ENCODE measurements around the gene PBRM1. TPM values are rescaled to one million over a fixed set of nuclear protein-coding genes. Genes with fewer than 3 reads are reported as not detected.
A peak's percentile ranks its signal among the peaks of the same experiment; 100 is the strongest.

Gene PBRM1
- total RNA-seq, 1 donor from 2014 or later: 116 TPM

DNA sequence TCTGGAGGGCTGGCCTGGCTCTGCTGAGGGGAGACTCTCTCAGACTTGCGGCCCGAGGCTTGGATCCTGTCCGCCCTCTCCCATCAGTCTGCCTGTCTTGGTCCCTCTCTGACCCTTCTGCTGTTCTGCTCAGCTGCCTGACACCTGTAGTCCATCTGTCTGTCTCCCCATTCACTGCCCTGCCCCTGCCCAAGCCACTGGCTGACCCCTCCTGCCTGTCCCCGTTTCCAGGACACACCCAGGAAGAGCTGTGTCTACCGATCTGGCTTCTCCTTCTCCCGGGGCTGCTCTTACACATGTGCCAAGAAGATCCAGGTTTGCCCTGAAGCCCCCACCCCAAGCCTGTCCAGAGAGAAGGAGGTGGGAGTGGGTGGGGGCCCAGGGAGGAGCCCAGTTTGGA lies 170.5 kb downstream of the PBRM1 start:
- Mint-ChIP-seq H3K27ac (peak overlapping the region; percentile 59), H3K27me3 (ENCODE audit: insufficient read depth, low read depth) (no peaks in the 10 kb centered on the region), H3K36me3 (no peaks in the 10 kb centered on the region)

DNA sequence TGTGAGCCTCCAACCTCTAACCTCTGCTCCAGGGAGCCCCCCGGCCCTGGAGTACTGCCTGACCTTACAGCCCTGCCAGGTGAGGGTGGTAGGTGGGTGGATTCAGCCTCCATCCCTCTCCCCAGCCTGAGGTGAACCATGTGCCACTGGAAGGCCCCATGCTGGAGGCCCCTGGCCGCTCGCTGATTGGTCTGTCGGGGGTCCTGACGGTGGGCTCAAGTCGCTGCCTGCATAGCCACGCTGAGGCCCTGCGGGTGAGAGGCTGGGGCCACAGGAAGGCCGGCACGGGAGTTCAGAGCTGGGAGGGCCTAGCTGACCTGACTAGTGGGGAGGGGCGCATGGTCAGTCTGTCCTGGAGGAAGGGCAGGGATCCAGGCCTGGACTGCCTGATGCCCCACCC lies 171.1 kb downstream of the PBRM1 start:
- Histone ChIP-seq H3K4me2 (no peak overlapping the region), H3K4me3 (no peak overlapping the region), H3K4me1 (no peaks in the 10 kb centered on the region), H3K9me3 (ENCODE audit: low read depth) (no peaks in the 10 kb centered on the region), H2AFZ (replicated peaks) (no peak overlapping the region), H3K9ac (peak overlapping the region; percentile 37), H3K27ac (no peak overlapping the region), H3K27me3 (peaks cover 6% of the 10 kb centered on the region), H3F3A (ENCODE audit: low read depth) (no peaks in the 10 kb centered on the region), H3K36me3 (no peaks in the 10 kb centered on the region), H4K20me1 (ENCODE audit: low read depth) (no peaks in the 10 kb centered on the region), H3K79me2 (ENCODE audit: low read depth) (no peaks in the 10 kb centered on the region)
- H3K27me3 Mint-ChIP-seq (ENCODE audit: insufficient read depth, low read depth): peaks cover 2% of the 10 kb centered on the region
- DNase-seq (ENCODE audit: low spot score): no peak
- H3K27ac Mint-ChIP-seq: no peak overlapping the region
- no peak overlapping the region for H3K4me3 Mint-ChIP-seq
- no peaks in the 10 kb centered on the region for H3K9me3 Mint-ChIP-seq
- H3K36me3 Mint-ChIP-seq: no peaks in the 10 kb centered on the region
- TF ChIP-seq EZH2 (IDR thresholded peaks at IDR 0.05) (no peak), EZH2phosphoT487 (IDR thresholded peaks at IDR 0.05) (no peak)
- TF ChIP-seq, protein P1, sequence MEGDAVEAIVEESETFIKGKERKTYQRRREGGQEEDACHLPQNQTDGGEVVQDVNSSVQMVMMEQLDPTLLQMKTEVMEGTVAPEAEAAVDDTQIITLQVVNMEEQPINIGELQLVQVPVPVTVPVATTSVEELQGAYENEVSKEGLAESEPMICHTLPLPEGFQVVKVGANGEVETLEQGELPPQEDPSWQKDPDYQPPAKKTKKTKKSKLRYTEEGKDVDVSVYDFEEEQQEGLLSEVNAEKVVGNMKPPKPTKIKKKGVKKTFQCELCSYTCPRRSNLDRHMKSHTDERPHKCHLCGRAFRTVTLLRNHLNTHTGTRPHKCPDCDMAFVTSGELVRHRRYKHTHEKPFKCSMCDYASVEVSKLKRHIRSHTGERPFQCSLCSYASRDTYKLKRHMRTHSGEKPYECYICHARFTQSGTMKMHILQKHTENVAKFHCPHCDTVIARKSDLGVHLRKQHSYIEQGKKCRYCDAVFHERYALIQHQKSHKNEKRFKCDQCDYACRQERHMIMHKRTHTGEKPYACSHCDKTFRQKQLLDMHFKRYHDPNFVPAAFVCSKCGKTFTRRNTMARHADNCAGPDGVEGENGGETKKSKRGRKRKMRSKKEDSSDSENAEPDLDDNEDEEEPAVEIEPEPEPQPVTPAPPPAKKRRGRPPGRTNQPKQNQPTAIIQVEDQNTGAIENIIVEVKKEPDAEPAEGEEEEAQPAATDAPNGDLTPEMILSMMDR (IDR thresholded peaks at IDR 0.05): no peak
- H3K4me1 Mint-ChIP-seq: peaks cover 3% of the 10 kb centered on the region

More for the DNA sequence above, 170.5 kb downstream of the PBRM1 start:
- no peaks in the 10 kb centered on the region for H4K20me1 ChIP-seq (ENCODE audit: low read depth)
- H3K27me3 ChIP-seq: peaks cover 6% of the 10 kb centered on the region
- TF ChIP-seq, protein P1 (IDR thresholded peaks at IDR 0.05): no peak
- TF ChIP-seq EZH2 (IDR thresholded peaks at IDR 0.05): no peak
- TF ChIP-seq EZH2phosphoT487 (IDR thresholded peaks at IDR 0.05): no peak
- no peak overlapping the region for H3K27ac ChIP-seq
- no peaks in the 10 kb centered on the region for H3K36me3 ChIP-seq
- DNase-seq (ENCODE audit: low spot score): no peak
- Mint-ChIP-seq H3K4me1 (peaks cover 3% of the 10 kb centered on the region), H3K4me3 (peak overlapping the region; percentile 9), H3K9me3 (no peaks in the 10 kb centered on the region)
- no peaks in the 10 kb centered on the region for H3K79me2 ChIP-seq (ENCODE audit: low read depth)
- no peaks in the 10 kb centered on the region for H3K9me3 ChIP-seq (ENCODE audit: low read depth)
- H3K9ac ChIP-seq: peak overlapping the region; percentile 37
- no peak overlapping the region for H3K4me3 ChIP-seq
- H3K4me1 ChIP-seq: no peaks in the 10 kb centered on the region
- no peaks in the 10 kb centered on the region for H3F3A ChIP-seq (ENCODE audit: low read depth)
- no peak overlapping the region for H3K4me2 ChIP-seq
- H2AFZ ChIP-seq (replicated peaks): no peak overlapping the region

DNA sequence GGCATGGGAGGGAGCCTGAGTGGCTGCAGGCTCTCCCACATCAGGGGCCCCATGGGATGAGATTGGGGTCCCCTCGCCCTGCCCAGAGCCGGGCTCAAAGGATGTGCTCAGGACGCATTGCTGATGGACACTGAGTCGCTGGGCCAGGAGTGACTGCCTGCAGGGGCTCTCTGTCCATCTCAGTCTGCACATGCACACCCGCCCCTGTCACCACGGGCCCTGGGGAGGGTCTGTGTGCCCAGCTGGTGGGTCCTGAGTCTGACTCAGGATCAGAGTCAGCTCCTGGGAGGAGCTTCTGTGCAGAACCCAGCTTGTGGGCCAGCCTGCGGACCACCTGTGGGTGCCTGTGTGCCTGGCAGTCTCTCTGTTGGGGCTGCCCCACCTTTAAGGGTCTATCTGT lies 172.4 kb downstream of the PBRM1 start:
- Histone ChIP-seq H3K27me3 (peaks cover 4% of the 10 kb centered on the region), H3K9me3 (ENCODE audit: low read depth) (no peaks in the 10 kb centered on the region), H3K4me3 (no peak overlapping the region), H3K9ac (no peak overlapping the region), H4K20me1 (ENCODE audit: low read depth) (no peaks in the 10 kb centered on the region), H3K4me2 (no peak overlapping the region), H2AFZ (replicated peaks) (no peak overlapping the region), H3K4me1 (no peaks in the 10 kb centered on the region), H3K27ac (no peak overlapping the region), H3K79me2 (ENCODE audit: low read depth) (no peaks in the 10 kb centered on the region), H3K36me3 (no peaks in the 10 kb centered on the region), H3F3A (ENCODE audit: low read depth) (no peaks in the 10 kb centered on the region)
- no peaks in the 10 kb centered on the region for H3K9me3 Mint-ChIP-seq
- H3K27ac Mint-ChIP-seq: no peak overlapping the region
- H3K27me3 Mint-ChIP-seq (ENCODE audit: insufficient read depth, low read depth): peaks cover 2% of the 10 kb centered on the region
- no peak overlapping the region for H3K4me3 Mint-ChIP-seq
- no peak for DNase-seq (ENCODE audit: low spot score)
- TF ChIP-seq EZH2 (IDR thresholded peaks at IDR 0.05): no peak
- TF ChIP-seq EZH2phosphoT487 (IDR thresholded peaks at IDR 0.05): no peak
- TF ChIP-seq, protein P1 (IDR thresholded peaks at IDR 0.05): no peak
- no peaks in the 10 kb centered on the region for H3K36me3 Mint-ChIP-seq
- peaks cover 7% of the 10 kb centered on the region for H3K4me1 Mint-ChIP-seq

Measured in neural progenitor cell (in vitro differentiated cells).